ENCODE measurements around the gene CCDC171. TPM values are rescaled to one million over a fixed set of nuclear protein-coding genes. Genes with fewer than 3 reads are reported as not detected.

CCDC171 gene
- total RNA-seq, 2 experiments from 2014 or later: 0.49 to 1.1 TPM

DNA sequence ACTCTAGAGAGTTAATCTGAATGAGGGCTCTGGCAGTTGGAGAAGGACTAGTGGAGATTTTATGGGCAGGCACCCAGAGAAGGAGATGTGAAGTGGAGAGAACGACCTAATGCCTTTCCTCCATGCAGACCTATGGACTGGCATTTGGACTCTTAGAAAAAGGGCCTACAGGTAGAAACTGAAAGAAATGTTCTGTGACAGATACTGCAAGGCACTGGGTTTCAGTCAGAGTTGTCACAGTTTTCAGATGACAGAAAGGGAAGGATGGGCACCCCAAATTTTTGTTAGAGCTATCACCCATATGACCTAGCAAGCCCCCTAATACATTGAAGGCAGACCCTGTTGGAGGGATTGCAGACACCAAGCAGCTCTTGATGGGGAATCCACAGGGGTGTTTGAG, 406.8 kb downstream of the CCDC171 start:
- Histone ChIP-seq H3K4me3 (ENCODE audit: low read length) (no peak overlapping the region), H3K27ac (ENCODE audit: low read depth in 1 of 2, low read length in 2 of 2) (no peak overlapping the region), H3K9me3 (ENCODE audit: control insufficient read depth in 1 of 2, insufficient read depth in 1 of 2, low read length in 2 of 2) (no peaks in the 10 kb centered on the region), H3K27me3 (ENCODE audit: control insufficient read depth in 1 of 2, insufficient read depth in 2 of 2, low read length in 2 of 2) (no peaks in the 10 kb centered on the region), H3K4me1 (ENCODE audit: insufficient read depth, low read length) (no peaks in the 10 kb centered on the region), H3K36me3 (ENCODE audit: insufficient read depth, low read length) (no peaks in the 10 kb centered on the region)
- H3K27ac Mint-ChIP-seq: no peak overlapping the region
- CTCF ChIA-PET: no interaction called here
- H3K4me1 Mint-ChIP-seq (ENCODE audit: low read depth): no peaks in the 10 kb centered on the region
- no peaks in the 10 kb centered on the region for H3K36me3 Mint-ChIP-seq (ENCODE audit: low read depth)
- no peak for DNase-seq
- ATAC-seq (ENCODE audit: poor library complexity): no peak
- POLR2A ChIA-PET: no interaction called here
- H3K9me3 Mint-ChIP-seq: no peaks in the 10 kb centered on the region
- no peaks in the 10 kb centered on the region for H3K27me3 Mint-ChIP-seq
- no peak overlapping the region for H3K4me3 Mint-ChIP-seq
- TF ChIP-seq, protein P1, sequence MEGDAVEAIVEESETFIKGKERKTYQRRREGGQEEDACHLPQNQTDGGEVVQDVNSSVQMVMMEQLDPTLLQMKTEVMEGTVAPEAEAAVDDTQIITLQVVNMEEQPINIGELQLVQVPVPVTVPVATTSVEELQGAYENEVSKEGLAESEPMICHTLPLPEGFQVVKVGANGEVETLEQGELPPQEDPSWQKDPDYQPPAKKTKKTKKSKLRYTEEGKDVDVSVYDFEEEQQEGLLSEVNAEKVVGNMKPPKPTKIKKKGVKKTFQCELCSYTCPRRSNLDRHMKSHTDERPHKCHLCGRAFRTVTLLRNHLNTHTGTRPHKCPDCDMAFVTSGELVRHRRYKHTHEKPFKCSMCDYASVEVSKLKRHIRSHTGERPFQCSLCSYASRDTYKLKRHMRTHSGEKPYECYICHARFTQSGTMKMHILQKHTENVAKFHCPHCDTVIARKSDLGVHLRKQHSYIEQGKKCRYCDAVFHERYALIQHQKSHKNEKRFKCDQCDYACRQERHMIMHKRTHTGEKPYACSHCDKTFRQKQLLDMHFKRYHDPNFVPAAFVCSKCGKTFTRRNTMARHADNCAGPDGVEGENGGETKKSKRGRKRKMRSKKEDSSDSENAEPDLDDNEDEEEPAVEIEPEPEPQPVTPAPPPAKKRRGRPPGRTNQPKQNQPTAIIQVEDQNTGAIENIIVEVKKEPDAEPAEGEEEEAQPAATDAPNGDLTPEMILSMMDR (IDR thresholded peaks at IDR 0.05): no peak
- intact Hi-C loops (cut with DNase I, micrococcal nuclease): no loop called here

DNA sequence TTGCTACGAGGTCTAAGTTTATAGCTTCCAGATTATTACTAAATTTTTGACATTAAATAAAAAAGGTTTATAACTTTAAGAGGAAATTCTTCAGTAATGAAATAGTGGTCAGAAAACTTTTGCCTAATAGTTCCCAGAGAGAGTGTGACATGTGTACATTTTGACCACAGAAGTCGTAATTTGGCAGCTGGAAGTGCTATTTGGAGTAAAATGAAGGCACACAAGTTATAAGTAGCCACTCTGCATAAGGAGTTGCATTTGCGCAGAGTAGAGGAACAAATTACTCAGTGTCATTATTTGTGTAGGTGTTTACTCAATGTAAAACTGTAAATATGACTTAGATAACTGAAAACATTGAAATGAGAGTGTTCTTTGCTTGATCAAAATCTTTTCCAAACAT, 408.4 kb downstream of the CCDC171 start:
- CTCF ChIA-PET: no interaction called here
- TF ChIP-seq, protein P1 (IDR thresholded peaks at IDR 0.05): no peak
- Mint-ChIP-seq H3K4me3 (no peak overlapping the region), H3K27ac (no peak overlapping the region), H3K4me1 (ENCODE audit: low read depth) (no peaks in the 10 kb centered on the region), H3K9me3 (no peaks in the 10 kb centered on the region), H3K36me3 (ENCODE audit: low read depth) (no peaks in the 10 kb centered on the region), H3K27me3 (no peaks in the 10 kb centered on the region)
- Histone ChIP-seq H3K27ac (ENCODE audit: low read depth in 1 of 2, low read length in 2 of 2) (no peak overlapping the region), H3K4me3 (ENCODE audit: low read length) (no peak overlapping the region), H3K4me1 (ENCODE audit: insufficient read depth, low read length) (no peaks in the 10 kb centered on the region), H3K27me3 (ENCODE audit: control insufficient read depth in 1 of 2, insufficient read depth in 2 of 2, low read length in 2 of 2) (no peaks in the 10 kb centered on the region), H3K36me3 (ENCODE audit: insufficient read depth, low read length) (no peaks in the 10 kb centered on the region), H3K9me3 (ENCODE audit: control insufficient read depth in 1 of 2, insufficient read depth in 1 of 2, low read length in 2 of 2) (no peaks in the 10 kb centered on the region)
- intact Hi-C loops (cut with DNase I, micrococcal nuclease): no loop called here
- POLR2A ChIA-PET: no interaction called here
- no peak for DNase-seq
- no peak for ATAC-seq (ENCODE audit: poor library complexity)

DNA sequence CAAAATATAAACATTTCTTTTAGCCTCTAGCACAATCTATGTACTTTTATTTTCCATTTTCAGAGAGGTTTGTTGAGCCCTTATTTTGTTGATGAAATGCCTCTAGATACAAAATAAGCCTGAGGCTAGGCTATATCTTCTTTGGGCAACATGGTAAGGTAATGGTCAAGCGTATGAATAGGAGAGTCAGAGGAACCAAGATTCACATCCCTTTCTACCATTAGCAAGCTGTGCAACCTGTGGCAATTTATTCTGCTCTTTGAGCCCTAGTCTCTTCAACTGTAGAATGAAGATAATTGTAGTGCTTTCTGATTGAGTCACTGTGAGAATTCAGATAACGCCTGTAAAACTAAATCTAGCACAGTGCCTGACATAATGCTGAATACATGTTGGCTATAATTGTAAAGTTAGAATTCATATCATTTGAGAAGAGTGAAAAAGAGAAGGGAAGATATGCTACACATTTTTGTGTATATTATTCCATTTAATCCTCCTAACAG, 412.5 kb downstream of the CCDC171 start:
- Mint-ChIP-seq H3K9me3 (no peaks in the 10 kb centered on the region), H3K27me3 (no peaks in the 10 kb centered on the region), H3K4me3 (no peak overlapping the region), H3K36me3 (ENCODE audit: low read depth) (no peaks in the 10 kb centered on the region), H3K27ac (no peak overlapping the region), H3K4me1 (ENCODE audit: low read depth) (no peaks in the 10 kb centered on the region)
- ChIA-PET POLR2A (no interaction called here), CTCF (no interaction called here)
- DNase-seq (no peak), ATAC-seq (ENCODE audit: poor library complexity) (no peak)
- H3K36me3 ChIP-seq (ENCODE audit: insufficient read depth, low read length): no peaks in the 10 kb centered on the region
- H3K4me3 ChIP-seq (ENCODE audit: low read length): no peak overlapping the region
- no peaks in the 10 kb centered on the region for H3K27me3 ChIP-seq (ENCODE audit: control insufficient read depth in 1 of 2, insufficient read depth in 2 of 2, low read length in 2 of 2)
- H3K9me3 ChIP-seq (ENCODE audit: control insufficient read depth in 1 of 2, insufficient read depth in 1 of 2, low read length in 2 of 2): no peaks in the 10 kb centered on the region
- no peaks in the 10 kb centered on the region for H3K4me1 ChIP-seq (ENCODE audit: insufficient read depth, low read length)
- H3K27ac ChIP-seq (ENCODE audit: low read depth in 1 of 2, low read length in 2 of 2): no peak overlapping the region
- intact Hi-C loops (cut with DNase I, micrococcal nuclease): no loop called here
- TF ChIP-seq, protein P1 (IDR thresholded peaks at IDR 0.05): no peak
